ENCODE measurements around the gene EML6. TPM values are rescaled to one million over a fixed set of nuclear protein-coding genes. Genes with fewer than 3 reads are reported as not detected.

EML6 gene
- polyA plus RNA-seq, 3 donors: 0.22 to 0.85 (median 0.74) TPM

DNA sequence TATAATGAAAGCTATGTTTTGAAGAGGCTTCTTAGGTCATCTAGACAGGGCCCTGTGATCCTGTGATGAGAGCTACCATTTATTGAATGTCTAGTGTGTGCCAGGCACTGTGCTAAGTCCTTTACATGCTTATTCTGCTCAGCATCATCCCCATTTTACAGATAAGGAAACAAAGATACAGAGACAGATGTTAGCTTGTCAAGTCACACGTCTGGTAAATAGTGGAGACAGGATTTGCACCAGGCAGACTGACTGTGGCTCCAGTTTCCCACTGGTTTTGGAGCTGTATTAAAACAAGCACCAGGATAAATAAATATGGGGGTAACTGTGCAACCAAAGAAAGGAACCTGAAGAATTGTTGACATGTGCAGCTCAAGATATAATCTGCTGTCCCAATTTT, 19.2 kb upstream of the EML6 start:
- 72 to 87% (median 81%) methylated on average over 1 of the region's 1 CpG for whole genome bisulfite sequencing, 3 donors
- H3K27ac ChIP-seq (ENCODE audit: low read depth, low read length): no peak overlapping the region

DNA sequence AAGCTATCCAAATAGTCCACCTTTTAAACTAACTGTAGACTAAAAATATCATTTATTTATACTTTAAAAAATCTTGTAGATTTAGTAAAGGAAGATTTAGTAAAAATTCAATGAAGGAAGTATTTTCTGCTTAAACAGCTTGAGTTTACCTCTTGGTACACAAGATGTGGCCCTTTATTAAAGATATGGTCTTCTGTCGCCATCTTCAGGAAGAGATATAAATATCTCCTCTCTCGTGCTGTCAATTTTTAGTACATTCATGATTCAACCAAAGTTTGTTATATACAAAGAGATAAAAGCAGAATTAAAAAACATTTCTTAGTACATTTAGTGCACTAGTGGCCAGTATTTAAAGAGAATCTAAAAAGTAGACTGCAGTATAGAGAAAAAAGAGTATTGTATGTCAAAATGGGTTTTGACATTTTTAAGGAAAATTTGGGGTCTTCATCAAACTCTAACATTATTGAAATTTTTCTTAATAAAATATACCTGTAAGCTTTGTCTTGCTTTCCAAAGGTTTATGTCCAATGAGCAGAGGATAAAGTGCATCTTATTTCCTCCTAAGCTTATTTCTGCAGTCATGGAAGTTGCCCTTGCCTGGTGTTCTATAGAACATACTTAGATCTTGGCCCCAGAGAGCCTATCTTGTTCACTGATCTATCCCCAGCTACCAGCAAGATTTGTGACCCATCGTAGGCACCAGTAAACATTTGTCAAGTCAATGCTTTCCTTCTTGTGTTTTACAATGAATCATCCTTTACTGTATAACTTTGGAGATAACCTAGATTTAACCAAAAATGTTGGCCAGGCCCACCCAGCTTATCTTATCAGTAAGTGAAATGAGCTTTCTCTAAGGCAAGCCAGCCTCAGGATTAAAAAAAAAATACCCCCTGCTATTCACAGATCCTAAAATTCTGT, 18.5 kb upstream of the EML6 start:
- H3K27ac ChIP-seq (ENCODE audit: low read depth, low read length): no peak overlapping the region
- WGBS, 3 donors: 4 to 12% (median 11%) methylated on average over 3 of the region's 3 CpGs

DNA sequence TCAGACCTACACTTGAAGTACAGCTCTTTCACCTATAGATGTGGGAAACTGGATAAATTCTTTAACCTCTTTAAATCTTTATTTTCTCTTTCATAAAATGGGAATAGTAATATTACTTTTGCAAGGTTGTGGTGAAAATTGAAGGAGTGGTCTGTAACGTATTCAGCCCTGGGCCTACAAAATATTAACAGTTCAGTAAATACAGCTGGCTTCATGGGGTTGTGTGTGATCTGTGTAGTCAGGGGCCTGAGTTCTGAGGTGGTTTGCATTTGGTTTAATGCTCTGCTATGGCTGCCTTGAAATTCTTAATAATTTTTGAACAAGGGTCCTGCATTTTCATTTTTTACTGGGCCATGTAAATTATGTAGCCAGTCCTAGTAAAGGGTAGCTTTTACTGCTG, 16.8 kb upstream of the EML6 start:
- 67 to 96% (median 95%) methylated on average over 1 of the region's 1 CpG for WGBS, 3 donors
- H3K27ac ChIP-seq (ENCODE audit: low read depth, low read length): no peak overlapping the region

DNA sequence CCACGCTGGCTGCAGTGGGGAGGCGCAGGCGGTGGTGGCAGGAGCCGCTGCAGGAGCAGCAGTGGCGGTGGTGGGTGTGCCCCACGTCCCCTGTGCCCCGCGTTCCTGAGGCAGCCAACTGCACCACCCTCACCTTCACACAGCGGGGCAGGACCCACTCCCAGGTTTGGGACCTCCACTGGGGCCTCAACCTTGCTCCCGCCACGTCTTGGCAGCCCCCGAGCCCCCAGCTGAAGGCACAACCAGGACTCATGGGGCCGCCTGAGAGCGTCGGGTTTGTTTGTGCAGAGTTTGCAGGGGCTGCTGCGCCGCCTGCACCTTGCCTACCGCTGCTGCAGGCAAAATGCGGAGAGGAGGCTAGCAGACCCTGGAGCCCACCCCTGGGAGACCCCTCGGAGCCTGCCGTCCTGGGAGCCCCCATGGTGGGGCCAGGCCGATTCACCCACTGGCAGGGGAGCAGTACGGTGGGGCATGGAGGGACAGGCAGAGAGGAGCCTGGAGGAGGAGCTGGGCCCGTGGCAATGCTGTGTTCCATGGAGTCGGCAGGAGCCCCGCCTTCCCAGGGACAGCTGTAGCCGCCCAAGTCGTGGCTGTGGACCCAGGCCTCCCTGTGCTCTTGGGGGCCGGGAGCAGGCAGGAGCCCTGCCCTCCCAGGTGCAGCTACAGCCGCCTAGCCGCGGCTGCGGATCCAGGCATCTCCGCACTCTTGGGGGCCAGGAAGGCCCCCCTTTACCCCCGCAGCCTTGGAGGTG, 14.7 kb upstream of the EML6 start:
- whole genome bisulfite sequencing, 3 donors: 16 to 24% (median 22%) methylated on average over 33 to 35 of the region's 35 CpGs

DNA sequence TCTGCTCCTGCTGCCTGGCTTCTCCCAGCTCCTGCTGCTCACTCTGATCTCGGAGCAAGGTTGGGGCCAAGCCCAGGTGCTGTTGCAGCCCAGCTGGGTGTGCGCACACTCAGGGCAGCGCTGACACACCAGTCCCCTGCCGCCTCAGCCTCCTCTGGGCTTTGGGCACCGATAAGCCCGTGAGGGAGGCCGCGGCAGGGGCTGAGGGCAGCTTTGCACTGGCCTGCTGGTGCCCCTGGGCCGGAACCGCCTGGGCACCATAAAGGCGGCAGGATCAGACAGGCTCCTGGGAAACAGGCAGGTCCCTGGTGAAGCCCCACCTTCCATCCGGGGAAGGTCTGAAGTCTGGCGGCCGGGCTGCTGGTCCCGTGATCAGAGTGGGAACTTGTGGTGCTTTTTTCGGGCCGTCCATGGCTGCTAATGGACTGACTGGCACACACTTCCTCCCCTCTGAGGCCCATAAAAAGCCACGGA, 14.1 kb upstream of the EML6 start:
- WGBS, 3 donors: 9 to 45% (median 36%) methylated on average over 18 of the region's 18 CpGs
- no peak overlapping the region for H3K27ac ChIP-seq (ENCODE audit: low read depth, low read length)

More for the DNA sequence above, 14.7 kb upstream of the EML6 start:
- H3K27ac ChIP-seq (ENCODE audit: low read depth, low read length): no peak overlapping the region

DNA sequence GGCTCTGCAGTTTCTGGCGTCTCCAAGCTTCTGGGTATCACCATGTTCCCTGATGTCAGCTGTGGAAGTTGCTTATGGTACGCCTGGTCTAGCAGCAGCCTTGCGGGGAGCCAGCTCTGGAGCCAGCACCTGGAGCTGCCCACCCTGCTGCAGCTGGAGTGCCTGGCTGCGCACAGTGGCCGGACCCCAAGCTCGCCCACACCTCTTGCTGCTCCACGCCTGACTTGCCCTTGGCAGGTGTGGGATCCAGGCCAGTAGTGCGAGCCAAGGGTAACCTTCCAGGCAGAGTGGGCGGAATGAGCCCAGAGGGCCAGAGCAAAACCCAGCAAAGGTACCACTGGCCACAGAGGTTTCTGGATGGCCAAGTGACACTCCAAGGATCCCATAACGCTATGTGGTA, 13.2 kb upstream of the EML6 start:
- no peak overlapping the region for H3K27ac ChIP-seq (ENCODE audit: low read depth, low read length)
- 47 to 94% (median 91%) methylated on average over 10 of the region's 10 CpGs for WGBS, 3 donors

DNA sequence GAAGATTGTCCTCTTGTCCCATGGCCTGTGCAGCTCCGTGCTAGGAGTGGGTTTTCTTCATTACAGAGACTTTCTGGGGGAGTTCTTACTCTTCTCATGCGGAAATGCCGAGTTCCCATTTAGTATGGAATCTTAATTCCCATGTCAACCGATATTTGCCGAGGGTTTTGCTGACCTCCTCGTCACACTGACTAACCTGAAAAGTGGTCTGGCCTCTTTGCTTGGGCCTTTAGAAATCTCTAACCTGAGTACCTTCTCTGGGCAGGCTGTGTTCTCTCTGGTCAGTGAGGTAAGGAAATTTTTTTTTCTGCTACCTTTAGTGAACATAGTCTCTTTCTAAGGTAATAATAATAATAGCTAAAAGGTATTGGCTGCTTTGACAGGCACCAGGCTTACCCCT, 10.9 kb upstream of the EML6 start:
- WGBS, 3 donors: 95 to 97% (median 96%) methylated on average over 6 of the region's 6 CpGs
- no peak overlapping the region for H3K27ac ChIP-seq (ENCODE audit: low read depth, low read length)

DNA sequence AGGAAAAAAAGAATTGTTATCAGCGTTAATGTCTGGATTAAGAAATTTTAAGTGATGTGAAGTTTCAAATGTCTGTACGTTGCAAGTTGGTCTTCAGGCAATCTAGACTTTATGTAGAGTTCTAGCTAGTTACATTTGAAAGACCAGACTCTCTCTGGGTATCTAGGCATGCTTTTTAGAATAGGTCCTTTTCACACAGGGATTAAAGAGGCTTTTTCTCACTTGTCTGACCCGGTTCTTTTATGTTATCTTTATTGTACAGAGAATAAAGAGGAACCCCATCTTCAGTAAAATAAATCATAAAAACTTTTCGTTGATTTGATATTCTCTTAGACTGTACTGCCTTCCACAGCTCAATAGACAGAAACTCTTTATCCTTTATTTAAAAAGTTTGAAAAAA, 8.5 kb upstream of the EML6 start:
- no peak overlapping the region for H3K27ac ChIP-seq (ENCODE audit: low read depth, low read length)
- WGBS, 3 donors: 58 to 76% (median 64%) methylated on average over 4 of the region's 4 CpGs

DNA sequence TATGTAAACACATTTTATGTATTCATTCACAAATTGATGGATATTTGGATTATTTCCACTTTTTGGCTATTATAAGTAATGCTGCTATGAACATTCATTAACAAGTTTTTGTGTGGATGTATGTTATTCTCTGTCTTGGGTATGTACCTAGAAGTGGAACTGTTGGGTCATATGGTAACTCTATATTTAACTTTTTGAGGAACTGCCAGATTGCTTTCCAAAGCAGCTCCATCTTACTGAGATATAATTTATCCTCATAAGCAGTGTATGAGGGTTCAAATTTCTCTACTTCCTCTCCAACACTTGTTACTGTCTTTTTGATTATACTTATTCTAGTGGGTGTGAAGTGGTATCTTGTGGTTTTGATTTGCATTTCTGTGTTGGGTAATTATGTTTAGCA, 7.1 kb upstream of the EML6 start:
- H3K27ac ChIP-seq (ENCODE audit: low read depth, low read length): no peak overlapping the region

DNA sequence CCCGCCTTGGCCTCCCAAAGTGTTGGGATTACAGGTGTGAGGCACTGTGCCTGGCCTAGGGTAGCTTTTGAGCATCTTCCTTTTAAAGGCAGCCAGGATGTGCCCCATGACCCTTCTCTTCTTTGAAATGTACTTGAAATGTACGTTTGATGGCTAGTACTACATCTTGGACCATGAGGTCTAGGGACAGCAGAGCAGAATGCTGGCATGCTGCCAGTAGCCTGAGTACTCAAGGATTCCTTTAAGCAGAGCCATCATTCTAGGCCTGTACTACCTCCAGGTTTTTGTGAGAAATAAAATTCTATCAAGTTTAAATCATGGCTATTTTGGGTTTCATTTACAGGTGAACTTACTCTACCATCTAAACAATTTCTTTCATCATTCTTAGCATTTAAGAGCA, 2.9 kb upstream of the EML6 start:
- WGBS, 3 donors: 60 to 78% (median 67%) methylated on average over 2 of the region's 2 CpGs
- no peak overlapping the region for H3K27ac ChIP-seq (ENCODE audit: low read depth, low read length)

DNA sequence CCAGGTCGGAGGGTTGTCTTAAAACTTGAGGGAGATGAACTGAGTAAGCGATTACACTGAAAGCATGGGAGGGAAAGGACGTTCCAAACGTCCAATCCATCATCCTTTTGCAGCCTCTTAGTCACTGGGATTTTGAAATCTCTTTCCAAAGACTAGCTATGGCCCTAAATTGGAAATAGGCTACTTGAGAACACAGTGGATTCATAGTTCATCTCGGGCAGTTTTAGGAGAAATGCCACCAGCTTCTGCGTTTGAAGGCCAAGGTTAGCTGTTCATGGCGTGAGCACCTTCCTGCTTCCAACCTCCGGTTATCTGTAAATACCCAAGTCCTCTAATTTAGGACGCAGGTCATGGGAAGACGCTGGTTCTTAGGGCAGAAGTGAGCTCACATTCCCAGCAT, 821 bp upstream of the EML6 start:
- H3K27ac ChIP-seq (ENCODE audit: low read depth, low read length): peak overlapping the region; percentile 20
- WGBS, 3 donors: 7 to 13% (median 13%) methylated on average over 10 of the region's 10 CpGs

DNA sequence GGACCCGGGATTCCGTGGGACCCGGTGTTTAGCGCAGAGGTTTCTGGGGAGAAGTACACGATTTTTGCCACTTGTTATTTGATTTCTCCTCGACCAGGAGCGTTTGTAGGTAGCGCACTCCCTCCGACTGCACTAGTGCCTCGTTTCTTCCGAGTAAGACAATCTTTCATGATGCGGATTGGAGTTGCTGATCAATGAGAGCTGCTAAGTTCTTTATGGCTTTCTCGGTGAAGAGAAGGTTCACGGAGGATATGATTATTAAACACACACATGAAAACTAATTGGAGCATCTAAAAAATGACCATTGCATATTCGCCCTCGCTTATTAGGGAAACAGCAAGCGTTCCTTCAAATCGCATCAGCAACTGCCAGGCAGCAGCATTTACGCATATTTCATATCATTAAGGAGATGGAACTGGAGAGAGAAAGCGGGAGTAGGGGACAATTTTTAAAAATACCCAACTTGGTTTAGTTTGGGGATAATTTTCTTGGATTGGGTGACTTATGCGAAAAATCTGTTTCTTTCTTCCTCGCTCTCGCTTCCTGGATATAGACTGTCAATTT, 616 bp downstream of the EML6 start:
- 0 to 1% (median 1%) methylated on average over 23 of the region's 23 CpGs for WGBS, 3 donors
- H3K27ac ChIP-seq (ENCODE audit: low read depth, low read length): no peak overlapping the region

DNA sequence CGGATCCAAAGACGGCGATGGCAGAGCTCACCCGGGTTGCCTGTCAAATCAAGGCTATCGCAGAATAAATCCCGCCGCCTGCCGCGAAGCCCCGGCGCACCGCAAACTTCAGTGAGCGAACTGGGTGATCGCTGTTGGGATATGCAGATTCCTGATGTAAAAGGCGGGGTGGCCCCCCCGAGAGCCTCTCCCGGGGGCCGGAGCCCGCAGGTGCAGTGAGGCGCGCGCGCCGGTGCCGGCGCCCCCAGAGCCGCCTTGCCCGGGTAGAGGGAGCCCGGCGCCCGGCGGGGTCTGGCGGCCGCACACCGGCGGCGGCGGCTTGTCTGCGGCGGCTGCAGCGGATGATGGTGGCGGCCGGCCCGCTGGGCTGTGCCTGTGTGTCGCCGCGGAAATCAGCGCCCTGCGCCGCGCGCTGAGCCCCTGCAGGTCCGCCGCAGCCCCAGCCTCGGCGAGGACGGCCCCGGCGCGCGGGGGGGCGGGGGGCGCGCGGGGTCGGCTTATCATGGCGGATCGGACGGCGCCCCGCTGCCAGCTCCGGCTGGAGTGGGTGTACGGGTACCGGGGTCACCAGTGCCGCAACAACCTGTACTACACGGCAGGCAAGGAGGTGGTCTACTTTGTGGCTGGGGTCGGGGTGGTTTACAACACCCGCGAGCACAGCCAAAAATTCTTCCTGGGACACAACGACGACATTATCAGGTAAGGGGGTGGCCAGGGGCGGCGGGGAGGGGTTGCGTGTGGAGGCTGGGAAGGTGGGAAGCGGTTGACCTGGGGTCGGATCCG, 1.3 kb downstream of the EML6 start:
- no peak overlapping the region for H3K27ac ChIP-seq (ENCODE audit: low read depth, low read length)
- WGBS, 3 donors: 2 to 3% (median 2%) methylated on average over 81 to 87 of the region's 87 CpGs

DNA sequence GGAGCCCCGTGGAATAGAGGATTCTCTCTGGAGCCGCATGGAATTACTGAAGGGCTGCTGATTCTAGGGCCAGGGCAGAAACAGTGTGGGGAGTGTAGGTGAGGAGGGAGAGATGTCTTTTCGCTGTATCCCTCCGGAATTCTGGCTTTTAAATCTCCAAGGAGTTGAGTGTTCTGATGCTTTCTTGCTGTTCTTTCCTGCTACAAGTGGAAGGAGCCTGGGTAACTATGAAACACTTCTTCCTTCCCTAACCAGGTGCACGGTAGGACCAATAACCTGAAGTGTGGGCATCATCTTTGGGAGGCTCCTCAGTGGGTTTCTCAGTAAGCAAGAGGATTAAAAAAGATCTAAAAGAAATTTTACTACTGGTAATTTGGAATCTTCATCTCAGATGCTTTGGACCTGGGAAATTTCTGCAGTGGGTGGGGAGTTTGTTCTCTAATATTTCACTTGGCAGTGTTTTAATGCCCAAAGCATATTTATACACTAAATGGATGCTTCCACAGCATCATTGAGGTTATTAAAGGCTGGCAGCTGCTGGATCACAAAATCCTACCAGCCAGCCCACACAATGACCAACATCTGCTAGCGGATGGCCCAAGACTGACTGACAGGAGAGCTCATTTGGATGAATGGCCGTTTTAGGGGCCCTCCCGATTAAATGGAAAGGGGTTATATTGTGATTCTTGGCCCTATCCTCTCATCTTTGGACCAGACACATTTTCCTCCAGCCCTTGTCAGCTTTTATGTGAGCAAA, 2.1 kb downstream of the EML6 start:
- 52 to 62% (median 52%) methylated on average over 8 of the region's 8 CpGs for WGBS, 3 donors
- no peak overlapping the region for H3K27ac ChIP-seq (ENCODE audit: low read depth, low read length)

DNA sequence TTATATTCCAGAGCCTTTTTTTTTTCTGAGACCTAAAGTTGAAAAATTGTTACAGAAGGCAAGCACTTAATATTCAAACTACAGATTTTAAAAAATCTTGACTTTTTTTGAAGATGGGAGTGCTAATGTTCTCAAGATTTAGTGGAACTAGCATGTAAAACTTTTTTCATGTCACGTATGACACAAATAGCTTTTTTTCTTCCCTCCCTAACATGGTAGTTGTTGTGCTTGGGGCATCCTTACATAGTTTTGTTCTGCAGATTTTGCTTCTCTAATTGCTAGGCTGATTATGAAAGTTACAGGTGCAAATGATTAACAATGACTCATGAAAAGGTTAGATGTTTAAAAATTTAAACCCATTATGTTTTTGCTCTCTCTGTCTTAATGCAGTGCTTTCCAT, 3.0 kb downstream of the EML6 start:
- no peak overlapping the region for H3K27ac ChIP-seq (ENCODE audit: low read depth, low read length)
- 87 to 93% (median 93%) methylated on average over 1 of the region's 1 CpG for WGBS, 3 donors

DNA sequence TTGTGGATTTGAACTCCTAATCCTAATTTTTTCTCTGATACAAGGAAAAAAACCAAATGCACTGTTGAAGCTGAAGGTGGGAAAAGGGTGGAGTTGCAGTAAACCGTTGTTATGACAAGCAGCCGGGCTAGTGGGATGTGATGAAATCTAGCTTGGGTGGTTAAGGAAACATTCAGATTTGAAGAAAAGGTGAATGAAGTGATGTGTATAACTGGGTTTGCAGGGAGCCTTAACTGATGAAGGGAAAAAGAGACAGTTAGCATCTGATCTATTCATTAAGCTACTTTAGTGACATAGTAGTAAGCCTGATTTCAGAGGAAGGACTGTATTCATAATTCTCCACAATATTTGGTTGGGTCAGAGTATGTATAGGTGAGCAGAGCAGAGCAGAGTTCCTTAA, 3.5 kb downstream of the EML6 start:
- no peak overlapping the region for H3K27ac ChIP-seq (ENCODE audit: low read depth, low read length)
- 46 to 80% (median 69%) methylated on average over 2 of the region's 2 CpGs for WGBS, 3 donors

DNA sequence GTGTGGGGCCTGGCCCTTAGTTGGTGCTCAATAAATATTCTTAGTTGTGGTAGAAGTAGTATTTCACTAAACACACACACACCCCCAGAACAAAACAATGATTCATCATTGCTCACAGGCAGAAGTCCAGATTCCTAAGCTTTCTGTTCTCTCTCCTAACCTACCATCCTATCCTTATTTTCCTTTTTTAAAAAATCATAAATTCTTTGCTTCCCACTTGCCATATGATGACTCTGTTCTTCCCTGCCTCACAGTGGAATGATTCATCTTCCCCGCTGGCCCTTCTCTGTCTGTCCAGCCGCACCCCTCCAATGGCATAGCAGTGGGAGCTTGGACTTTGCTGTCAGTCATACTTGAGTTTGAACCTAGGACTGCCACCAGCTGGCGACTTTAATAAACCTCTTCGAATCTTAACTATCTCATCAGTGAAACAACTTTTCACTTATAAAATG, 5.2 kb downstream of the EML6 start:
- WGBS, 3 donors: 81 to 88% (median 85%) methylated on average over 4 of the region's 4 CpGs
- H3K27ac ChIP-seq (ENCODE audit: low read depth, low read length): no peak overlapping the region

DNA sequence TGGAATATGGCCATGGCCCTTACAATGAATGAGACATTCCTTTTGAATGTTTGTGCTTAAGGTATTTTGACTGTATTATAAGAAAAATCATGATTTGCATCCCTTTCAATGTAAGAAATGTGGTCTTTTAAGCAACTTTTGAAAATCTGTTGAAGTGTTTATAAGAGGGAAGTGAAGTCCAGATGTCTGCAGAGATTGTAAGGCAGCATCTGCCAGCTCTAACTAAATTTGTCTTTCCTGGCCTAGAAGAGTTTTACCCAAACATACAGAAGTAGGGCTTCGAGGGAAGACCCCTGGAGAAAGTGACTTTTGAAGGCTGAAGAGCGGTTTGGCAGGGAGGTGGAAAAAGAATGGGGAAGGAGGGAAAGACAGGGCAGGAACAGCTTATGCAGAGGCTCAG, 12.2 kb downstream of the EML6 start:
- no peak overlapping the region for H3K27ac ChIP-seq (ENCODE audit: low read depth, low read length)
- 42 to 69% (median 60%) methylated on average over 2 of the region's 2 CpGs for WGBS, 3 donors
